Glomerular visceral epithelial cell (primary cell): ENCODE measurements around the gene PLCE1.
A peak's percentile ranks its signal among the peaks of the same experiment; 100 is the strongest.

ENCODE experiments used
- DNase-seq: peaks from one replicate; pipeline ENCODE4 v3.0.0-alpha.2; 2016; ENCODE audit errors: extremely low spot score

PLCE1 gene

DNA sequence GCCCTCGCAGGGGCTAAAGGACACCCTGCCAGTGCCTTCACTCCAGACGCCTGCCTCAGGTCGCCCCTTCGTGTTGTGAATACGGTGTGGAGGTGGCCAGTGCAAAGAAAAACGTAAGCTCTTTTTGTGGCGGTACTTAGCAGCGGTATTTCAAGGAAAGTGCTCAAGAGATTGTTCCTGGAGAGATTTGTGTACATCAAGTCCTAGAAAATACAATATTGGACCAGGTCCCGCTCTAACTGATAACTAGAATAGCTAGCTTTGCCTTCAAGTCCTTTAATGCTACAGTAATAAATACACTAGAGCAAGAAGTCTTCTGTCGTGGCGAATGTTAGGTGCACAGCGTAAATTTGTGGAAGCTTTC is 689 bp downstream of the PLCE1 start:
- DNase-seq, result no peak

DNA sequence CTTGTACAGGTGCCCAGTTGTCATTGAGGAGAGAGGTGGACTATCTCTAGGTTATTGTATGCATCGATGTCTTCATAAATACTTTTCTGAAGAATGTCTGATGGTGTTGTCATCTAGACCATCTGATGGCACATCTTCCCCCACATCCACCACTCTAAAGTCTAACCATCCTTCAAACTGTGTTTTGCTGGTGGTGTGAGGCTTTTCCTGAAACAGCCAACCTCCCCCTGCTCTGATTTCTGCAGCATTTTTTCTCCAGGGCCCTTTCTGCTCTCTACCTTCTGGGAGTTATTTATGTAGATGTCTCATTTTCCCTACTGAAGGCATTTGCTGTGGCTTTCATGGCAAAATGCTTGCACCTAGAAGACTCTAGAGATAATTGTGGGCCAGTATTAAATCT is 1.5 kb downstream of the PLCE1 start:
- no peak for DNase-seq

DNA sequence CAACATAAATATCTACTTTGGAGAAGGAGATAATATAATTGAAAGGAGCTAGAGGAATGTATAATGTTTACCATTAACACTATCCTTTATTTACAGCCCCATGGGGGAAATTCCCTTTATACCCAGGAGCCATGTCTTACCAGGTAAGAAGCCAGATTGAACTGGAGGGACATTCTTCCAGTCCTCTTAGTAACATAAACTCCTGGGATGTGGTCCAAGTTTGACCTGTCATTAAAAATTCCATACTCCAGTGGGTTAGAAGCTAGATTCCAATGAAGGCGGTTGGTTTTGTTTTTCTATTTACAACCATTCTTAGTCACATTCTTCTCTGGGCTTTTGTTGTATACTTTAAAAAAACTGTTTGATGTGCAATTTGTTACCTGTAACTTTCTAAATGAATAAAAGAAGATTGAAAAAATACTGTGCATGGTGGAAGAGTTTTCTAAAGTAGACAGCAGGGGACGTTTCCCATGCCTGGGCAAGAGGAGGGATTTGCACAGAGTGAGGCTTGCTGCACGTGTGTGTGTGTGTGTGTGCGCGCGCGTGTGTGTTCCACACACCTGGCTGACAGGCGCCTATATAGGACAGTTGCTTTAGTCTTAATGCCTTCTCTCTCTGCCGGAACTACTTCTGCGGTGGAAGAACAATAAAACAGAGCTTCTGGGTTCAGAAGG is 2.0 kb downstream of the PLCE1 start:
- peak; percentile 70 for DNase-seq

- no peak for DNase-seq
Observed at GRCh38 chr10:93996551-93996950, 2.8 kb downstream of the PLCE1 start.

DNA sequence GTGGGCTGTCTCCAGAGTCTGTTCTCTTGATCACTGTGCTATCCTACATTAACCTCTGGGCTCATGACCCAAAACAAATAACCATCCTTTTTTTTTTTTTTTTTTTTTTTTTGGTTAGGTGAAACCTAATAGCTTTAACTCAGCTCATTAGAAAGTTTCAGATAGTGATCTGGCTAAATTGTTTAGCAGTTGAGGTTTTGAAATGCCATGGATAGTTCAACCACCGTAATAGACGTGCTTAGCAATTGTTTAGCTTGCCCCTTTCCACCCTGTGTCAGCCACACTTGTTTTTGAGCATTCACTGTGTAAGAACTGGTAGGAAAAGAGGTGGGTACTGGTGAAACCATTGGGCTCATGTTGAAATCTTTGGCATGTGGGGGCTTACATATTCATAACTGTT is 3.8 kb downstream of the PLCE1 start:
- no peak for DNase-seq

DNA sequence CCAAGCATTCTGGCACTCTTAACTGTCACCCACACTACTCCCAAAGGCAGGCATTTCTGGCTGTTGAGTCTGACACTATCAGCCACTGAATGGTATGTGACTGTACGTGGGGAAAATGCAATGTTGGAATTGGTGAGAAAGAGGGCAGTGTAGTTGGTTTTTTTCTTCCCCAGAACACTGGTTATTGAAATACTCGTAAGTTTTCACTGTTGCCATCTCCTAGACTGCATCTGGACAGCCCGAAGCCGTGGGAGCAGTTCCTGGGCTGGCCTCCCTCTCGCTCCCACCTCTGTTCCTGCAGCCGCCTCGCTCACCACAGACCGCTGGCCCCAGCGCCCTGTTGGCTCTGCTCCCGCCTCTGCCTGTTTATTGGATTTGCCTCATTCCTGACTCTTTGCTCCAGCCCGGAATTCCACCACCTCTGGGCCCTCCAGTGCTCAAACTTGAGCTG is 5.7 kb downstream of the PLCE1 start:
- DNase-seq, result no peak

- DNase-seq, result no peak
Observed at GRCh38 chr10:94000638-94001415, 7.1 kb downstream of the PLCE1 start.

DNA sequence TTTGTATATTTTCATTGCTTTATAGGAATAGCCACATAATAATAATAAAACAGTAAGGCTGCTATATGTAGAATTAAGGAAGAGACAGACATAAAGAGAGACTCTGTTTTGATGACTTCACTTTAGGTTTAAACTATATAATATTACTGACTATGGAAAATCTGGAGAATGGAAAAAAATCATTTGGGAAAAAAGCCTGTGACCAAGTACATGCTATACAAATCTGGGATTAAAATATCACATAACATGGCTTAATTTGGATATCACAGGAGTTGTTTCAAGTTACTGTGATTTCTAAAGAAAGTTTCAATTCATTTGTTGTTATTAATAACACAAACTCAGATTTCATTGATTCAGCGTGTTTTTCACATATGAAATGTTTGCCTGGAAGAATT is 7.7 kb downstream of the PLCE1 start:
- DNase-seq, result no peak

GRCh38 chr10:94002156-94002555 is 8.4 kb downstream of the PLCE1 start:
- DNase-seq, result no peak

GRCh38 chr10:94003488-94003887 is 9.8 kb downstream of the PLCE1 start:
- DNase-seq, result no peak

- DNase-seq, result peak; percentile 18
Observed at GRCh38 chr10:94005050-94005449, 11.3 kb downstream of the PLCE1 start.

- DNase-seq, result peak; percentile 36
Observed at GRCh38 chr10:94006591-94007550, 13.1 kb downstream of the PLCE1 start.

DNA sequence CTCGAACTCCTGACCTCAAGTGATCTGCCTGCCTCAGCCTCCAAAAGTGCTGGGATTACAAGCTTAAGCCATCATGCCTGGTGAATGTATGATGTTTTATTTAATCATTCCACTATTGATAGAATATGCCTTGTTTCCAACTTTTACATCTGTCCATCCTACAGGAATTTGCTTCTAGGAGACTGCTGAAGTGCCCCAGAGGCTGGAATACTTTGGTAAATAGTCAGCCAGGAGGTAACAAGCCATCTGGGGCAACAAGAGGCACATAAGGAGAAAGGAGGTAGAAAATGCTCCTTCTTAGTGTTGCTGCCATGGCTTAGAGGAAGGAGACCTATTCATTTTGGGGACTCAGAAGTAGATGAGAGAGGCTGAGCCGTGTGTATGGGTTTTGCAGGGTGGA is 14.8 kb downstream of the PLCE1 start:
- no peak for DNase-seq

DNA sequence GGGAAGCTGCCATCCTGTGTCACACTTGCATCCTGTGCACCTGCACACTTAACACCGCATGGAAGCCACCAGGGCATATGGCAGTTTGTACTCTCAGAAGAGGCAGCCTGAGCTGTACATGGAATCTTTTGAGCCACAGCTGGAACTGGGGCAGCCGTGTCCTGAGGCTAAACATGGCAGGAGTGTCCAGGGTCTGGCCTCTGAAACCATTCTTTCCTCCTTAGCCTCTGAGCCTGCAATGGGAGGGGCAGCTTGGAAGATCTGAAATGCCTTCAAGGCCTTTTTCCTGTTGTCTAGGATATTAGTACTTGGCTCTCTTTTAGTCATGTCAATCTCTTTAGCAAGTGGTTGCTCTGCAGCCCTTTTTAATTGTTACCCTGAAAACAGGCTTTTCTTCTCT is 16.4 kb downstream of the PLCE1 start:
- no peak for DNase-seq

DNA sequence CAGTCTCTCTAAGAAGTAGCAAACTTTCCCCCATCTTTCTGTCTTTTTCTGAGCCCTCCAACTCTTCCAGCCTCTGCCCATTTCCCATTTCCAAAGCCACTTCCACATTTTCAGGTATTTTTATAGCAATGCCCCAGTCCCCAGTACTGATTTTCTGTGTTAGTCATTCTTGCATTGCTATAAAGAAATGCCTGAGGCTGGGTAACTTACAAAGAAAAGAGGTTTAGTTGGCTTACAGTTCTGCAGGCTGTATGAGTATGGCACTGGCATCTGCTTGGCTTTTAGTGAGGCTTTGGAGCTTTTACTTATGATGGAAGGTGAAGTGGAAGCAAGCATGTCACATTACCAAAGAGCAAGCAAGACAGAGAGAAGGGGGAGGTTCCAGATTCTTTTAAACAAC is 17.2 kb downstream of the PLCE1 start:
- DNase-seq, result no peak

DNA sequence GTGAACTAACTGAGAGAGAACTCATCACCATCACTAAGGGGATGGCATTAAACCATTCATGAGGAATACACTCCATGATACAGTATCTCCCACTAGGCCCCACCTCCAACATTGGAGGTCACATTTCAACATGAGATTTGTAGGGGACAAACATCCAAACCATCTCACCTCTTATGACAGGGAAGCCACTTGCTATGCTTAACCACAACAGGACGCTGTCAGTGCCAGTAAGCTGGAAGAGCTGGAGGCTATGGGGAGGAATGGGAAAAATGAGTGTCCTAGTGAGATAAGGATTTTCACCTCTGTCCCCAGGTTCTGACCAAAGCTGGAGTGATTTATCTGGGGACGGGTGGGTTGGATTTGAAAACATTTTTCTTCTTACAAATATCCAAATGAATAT is 17.6 kb downstream of the PLCE1 start:
- no peak for DNase-seq

DNA sequence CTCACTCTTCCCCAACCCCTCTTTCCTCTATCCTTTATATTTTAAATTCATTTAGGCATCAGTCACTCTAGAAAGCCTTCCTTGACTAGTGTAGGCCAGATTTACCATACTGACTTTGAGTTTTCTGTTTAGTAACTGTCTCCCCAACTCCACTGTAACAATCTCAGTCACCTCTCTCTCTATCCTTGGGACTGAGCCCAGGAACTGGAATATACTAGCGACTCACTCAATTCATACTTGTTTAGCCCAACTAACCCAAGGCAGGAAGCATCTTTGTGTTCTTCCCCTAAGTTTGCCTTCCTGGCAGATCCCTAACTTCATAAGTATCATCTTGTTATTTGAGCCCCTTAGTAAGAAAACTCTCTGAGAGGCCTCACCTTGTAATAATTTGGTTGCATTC is 19.1 kb downstream of the PLCE1 start:
- DNase-seq, result no peak

DNA sequence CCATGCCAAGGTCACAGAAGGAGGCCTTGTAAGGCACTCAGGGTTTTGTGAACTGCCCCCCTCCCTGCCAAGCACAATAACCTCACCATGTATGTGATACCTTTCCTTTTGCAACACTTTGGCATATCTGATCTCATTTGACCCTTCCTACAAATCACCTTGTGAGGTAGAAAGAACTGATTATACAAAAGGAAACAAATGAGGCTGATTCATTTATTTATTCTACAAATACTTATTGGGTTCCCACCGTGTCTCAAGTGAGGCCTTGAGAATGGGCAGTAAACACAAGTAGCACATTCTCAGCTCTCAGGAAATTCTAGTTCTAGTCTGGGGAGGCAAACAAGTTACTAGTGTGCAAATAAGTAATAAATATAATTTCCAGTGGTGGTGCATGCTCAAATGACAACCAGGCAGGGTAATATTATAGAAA is 19.6 kb downstream of the PLCE1 start:
- DNase-seq, result no peak

DNA sequence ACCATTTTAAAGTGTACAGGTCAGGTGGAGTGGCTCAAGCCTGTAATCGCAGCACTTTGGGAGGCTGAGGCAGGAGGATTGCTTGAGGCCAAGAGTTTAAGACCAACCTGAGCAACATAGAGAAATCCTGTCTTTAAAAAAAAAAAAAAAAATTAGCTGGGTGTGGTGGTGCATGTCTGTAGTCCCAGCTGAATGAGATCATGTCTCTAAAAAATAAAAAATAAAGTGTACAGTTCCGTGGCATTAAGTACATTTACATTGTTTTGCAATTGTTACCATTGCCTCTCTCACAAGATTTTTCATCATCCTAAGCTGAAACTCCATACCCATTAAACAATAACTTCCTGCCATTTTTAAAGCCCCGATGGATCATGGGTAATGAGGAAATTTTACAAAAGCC is 20.6 kb downstream of the PLCE1 start:
- no peak for DNase-seq

- DNase-seq, result no peak
Observed at GRCh38 chr10:94016727-94017714, 23.3 kb downstream of the PLCE1 start.

DNA sequence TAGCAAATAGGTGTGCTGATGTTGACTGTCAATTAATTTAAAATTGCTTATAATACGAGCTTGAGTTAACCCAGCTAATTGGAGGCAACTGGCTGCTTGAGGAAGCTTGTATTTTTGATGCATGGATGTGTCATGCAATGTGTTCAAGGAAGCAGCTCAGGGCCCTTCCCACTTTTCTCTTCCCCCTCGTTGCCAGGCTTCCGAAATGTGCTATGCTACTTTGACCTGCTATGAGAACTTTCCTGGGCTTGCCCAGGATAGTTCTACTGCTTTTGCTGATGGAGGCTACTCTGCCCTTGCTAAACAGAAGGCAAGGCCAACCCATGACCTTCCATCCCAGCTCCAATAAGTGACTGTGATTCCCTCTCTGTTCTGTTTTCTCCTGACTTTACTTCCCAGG is 24.4 kb downstream of the PLCE1 start:
- no peak for DNase-seq
